Liver (tissue), 9 donors: ENCODE results near the gene NFKB1. TPM values are rescaled to one million over a fixed set of nuclear protein-coding genes. Genes with fewer than 3 reads are reported as not detected.

Source experiments
- DNase-seq: peaks from one replicate; pipeline ENCODE4 v3.0.0-alpha.2; 2017; ENCODE audit warnings: low spot score
- H3K27ac ChIP-seq, 2 donors: one replicate each; pipeline ENCODE4 v1.7.0; 2013; ENCODE audit warnings: inconsistent platforms in 2 of 2, low read length in 2 of 2, control low read depth in 1 of 2, low read depth in 1 of 2, mild to moderate bottlenecking in 1 of 2
- H3K27me3 ChIP-seq, 4 donors: one replicate each; pipeline versions ENCODE4 v1.6.1 to v1.7.0; 2013; ENCODE audit warnings: low read length in 3 of 4, inconsistent platforms in 1 of 4, mild to moderate bottlenecking in 1 of 4, moderate library complexity in 1 of 4; ENCODE audit not compliant: control insufficient read depth in 4 of 4, insufficient read depth in 4 of 4
- H3K36me3 ChIP-seq, 4 donors: one replicate each; pipeline versions ENCODE4 v1.6.1 to v1.7.0; 2013; ENCODE audit warnings: low read length in 3 of 4, mild to moderate bottlenecking in 3 of 4, low read depth in 1 of 4, moderate library complexity in 1 of 4; ENCODE audit not compliant: control insufficient read depth in 4 of 4, insufficient read depth in 3 of 4
- H3K4me1 ChIP-seq, 4 donors: one replicate each; pipeline versions ENCODE4 v1.6.1 to v1.7.0; 2013; ENCODE audit warnings: low read length in 3 of 4, mild to moderate bottlenecking in 3 of 4, moderate library complexity in 1 of 4; ENCODE audit not compliant: control insufficient read depth in 4 of 4, insufficient read depth in 4 of 4
- H3K4me3 ChIP-seq, 3 donors: one replicate each; pipeline versions ENCODE4 v1.6.1 to v1.7.0; 2013; ENCODE audit warnings: low read length in 3 of 3, control low read depth in 1 of 3, low read depth in 1 of 3, mild to moderate bottlenecking in 1 of 3
- H3K9ac ChIP-seq, 2 donors: one replicate each; pipeline ENCODE4 v1.7.0; 2013; ENCODE audit warnings: low read length in 2 of 2, mild to moderate bottlenecking in 2 of 2, moderate library complexity in 2 of 2, control low read depth in 1 of 2, low read depth in 1 of 2
- H3K9me3 ChIP-seq, 4 donors: one replicate each; pipeline versions ENCODE4 v1.6.1 to v1.7.0; 2013; ENCODE audit warnings: low read length in 3 of 4; ENCODE audit not compliant: control insufficient read depth in 4 of 4
- ATF3 ChIP-seq: IDR thresholded peaks from 2 replicates; pipeline ENCODE4 v1.6.1; 2016; ENCODE audit warnings: antibody characterized with exemption
- EGR1 ChIP-seq, 2 donors: IDR thresholded peaks; 2 replicates each; pipeline ENCODE4 v1.6.1; 2016 to 2018; ENCODE audit warnings: antibody characterized with exemption in 2 of 2, low read depth in 2 of 2
- FOXA1 ChIP-seq: IDR thresholded peaks from 2 replicates; pipeline ENCODE4 v1.6.1; 2016; ENCODE audit warnings: antibody characterized with exemption
- FOXA2 ChIP-seq: IDR thresholded peaks from 2 replicates; pipeline ENCODE4 v1.6.1; 2016; ENCODE audit warnings: antibody characterized with exemption
- GABPA ChIP-seq, 2 donors: IDR thresholded peaks in 1 of 2; conservative IDR thresholded peaks in 1 of 2; 2 replicates each; pipeline ENCODE4 v1.6.1; 2016; ENCODE audit warnings: antibody characterized with exemption in 2 of 2, mild to moderate bottlenecking in 1 of 2, moderate library complexity in 1 of 2
- HNF4A ChIP-seq, 2 donors: conservative IDR thresholded peaks; 2 replicates each; pipeline ENCODE4 v1.6.1; 2016; ENCODE audit warnings: antibody characterized with exemption in 2 of 2, mild to moderate bottlenecking in 2 of 2
- HNF4G ChIP-seq: IDR thresholded peaks from 2 replicates; pipeline ENCODE4 v1.6.1; 2016; ENCODE audit warnings: antibody characterized with exemption
- JUND ChIP-seq, 2 donors: IDR thresholded peaks; 2 replicates each; pipeline ENCODE4 v1.6.1; 2016; ENCODE audit warnings: antibody characterized with exemption in 2 of 2
- MAX ChIP-seq: IDR thresholded peaks from 2 replicates; pipeline ENCODE4 v1.6.1; 2016; ENCODE audit warnings: antibody characterized with exemption
- NR2F2 ChIP-seq: IDR thresholded peaks from 2 replicates; pipeline ENCODE4 v1.6.1; 2016; ENCODE audit warnings: antibody characterized with exemption
- RAD21 ChIP-seq, 2 donors: IDR thresholded peaks; 2 replicates each; pipeline ENCODE4 v1.6.1; 2016; ENCODE audit warnings: antibody characterized with exemption in 2 of 2, mild to moderate bottlenecking in 2 of 2
- REST ChIP-seq: IDR thresholded peaks from 2 replicates; pipeline ENCODE4 v1.6.1; 2016; ENCODE audit warnings: antibody characterized with exemption, mild to moderate bottlenecking
- RXRA ChIP-seq, 2 donors: IDR thresholded peaks; 2 replicates each; pipeline ENCODE4 v1.6.1; 2017 to 2018; ENCODE audit warnings: antibody characterized with exemption in 2 of 2, mild to moderate bottlenecking in 1 of 2
- SP1 ChIP-seq: IDR thresholded peaks from 2 replicates; pipeline ENCODE4 v1.6.1; 2018; ENCODE audit warnings: antibody characterized with exemption, mild to moderate bottlenecking
- TAF1 ChIP-seq: conservative IDR thresholded peaks from 2 replicates; pipeline ENCODE4 v1.6.1; 2016; ENCODE audit warnings: antibody characterized with exemption, mild to moderate bottlenecking
- YY1 ChIP-seq: IDR thresholded peaks from 2 replicates; pipeline ENCODE4 v1.6.1; 2016; ENCODE audit warnings: antibody characterized with exemption, mild to moderate bottlenecking
- WGBS: extraction: QIAGEN DNeasy Blood & Tissue Kit; methylation state at CpG from one replicate; pipeline ENCODE4 v1.1.7; 2013; 5-methylcytosine and 5-hydroxymethylcytosine counted together
- polyA plus RNA-seq, 2 donors: library from polyadenylated mRNA; stranded (reverse) in 1 of 2; unstranded in 1 of 2; fragments of 200-250 nt in 1 of 2; fragments of >200 nt in 1 of 2; fragmentation: Nextera tagmentation in 1 of 2; extraction: Ambion mirVana in 1 of 2; gene quantifications; one replicate each; pipeline versions ENCODE4 v1.2.1 to v1.2.3, GENCODE V29; 2013 to 2015
- total RNA-seq, 2 donors: library from RNA; depleted of rRNA; stranded (reverse); fragments of >200 nt; gene quantifications; one replicate each; pipeline ENCODE4 v1.2.3, GENCODE V29; 2014
- TF ChIP-seq, protein P1 (sequence below): fragments of 150-350 bp; IDR thresholded peaks from 2 replicates; pipeline ENCODE4 v1.5.1; 2017; ENCODE audit warnings: improper control_type of control experiment, low read depth, low read length; ENCODE audit not compliant: missing input control
- TF ChIP-seq, protein P2 (sequence below): IDR thresholded peaks from 2 replicates; pipeline ENCODE4 v1.6.1; 2016; ENCODE audit warnings: antibody characterized with exemption
- donor health status: healthy.
- donor health status: healthy.
- donor health status: healthy.
- donor health status: healthy.
- donor health status: healthy.

The NFKB1 gene
- total and polyA plus RNA-seq, 4 donors, result 5.1 to 23.0 (median 13.4) TPM

GRCh38 chr4:102567427-102567826, 66.3 kb downstream of the NFKB1 start:
- DNase-seq, result no peak
- Histone ChIP-seq H3K27me3 (no peaks in the 10 kb centered on the region), H3K9ac (no peak overlapping the region), H3K27ac (no peak overlapping the region), H3K4me1 (no peaks in the 10 kb centered on the region), H3K36me3 (peaks cover 0 to 6% (median 2%) of the 10 kb centered on the region in 4 donors), H3K9me3 (peaks cover 0 to 1% (median 0%) of the 10 kb centered on the region in 4 donors), H3K4me3 (no peak overlapping the region)
- 35% methylated on average over 1 of the region's 1 CpG for WGBS
- TF ChIP-seq, protein P1, sequence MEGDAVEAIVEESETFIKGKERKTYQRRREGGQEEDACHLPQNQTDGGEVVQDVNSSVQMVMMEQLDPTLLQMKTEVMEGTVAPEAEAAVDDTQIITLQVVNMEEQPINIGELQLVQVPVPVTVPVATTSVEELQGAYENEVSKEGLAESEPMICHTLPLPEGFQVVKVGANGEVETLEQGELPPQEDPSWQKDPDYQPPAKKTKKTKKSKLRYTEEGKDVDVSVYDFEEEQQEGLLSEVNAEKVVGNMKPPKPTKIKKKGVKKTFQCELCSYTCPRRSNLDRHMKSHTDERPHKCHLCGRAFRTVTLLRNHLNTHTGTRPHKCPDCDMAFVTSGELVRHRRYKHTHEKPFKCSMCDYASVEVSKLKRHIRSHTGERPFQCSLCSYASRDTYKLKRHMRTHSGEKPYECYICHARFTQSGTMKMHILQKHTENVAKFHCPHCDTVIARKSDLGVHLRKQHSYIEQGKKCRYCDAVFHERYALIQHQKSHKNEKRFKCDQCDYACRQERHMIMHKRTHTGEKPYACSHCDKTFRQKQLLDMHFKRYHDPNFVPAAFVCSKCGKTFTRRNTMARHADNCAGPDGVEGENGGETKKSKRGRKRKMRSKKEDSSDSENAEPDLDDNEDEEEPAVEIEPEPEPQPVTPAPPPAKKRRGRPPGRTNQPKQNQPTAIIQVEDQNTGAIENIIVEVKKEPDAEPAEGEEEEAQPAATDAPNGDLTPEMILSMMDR, result no peak
- TF ChIP-seq, protein P2, sequence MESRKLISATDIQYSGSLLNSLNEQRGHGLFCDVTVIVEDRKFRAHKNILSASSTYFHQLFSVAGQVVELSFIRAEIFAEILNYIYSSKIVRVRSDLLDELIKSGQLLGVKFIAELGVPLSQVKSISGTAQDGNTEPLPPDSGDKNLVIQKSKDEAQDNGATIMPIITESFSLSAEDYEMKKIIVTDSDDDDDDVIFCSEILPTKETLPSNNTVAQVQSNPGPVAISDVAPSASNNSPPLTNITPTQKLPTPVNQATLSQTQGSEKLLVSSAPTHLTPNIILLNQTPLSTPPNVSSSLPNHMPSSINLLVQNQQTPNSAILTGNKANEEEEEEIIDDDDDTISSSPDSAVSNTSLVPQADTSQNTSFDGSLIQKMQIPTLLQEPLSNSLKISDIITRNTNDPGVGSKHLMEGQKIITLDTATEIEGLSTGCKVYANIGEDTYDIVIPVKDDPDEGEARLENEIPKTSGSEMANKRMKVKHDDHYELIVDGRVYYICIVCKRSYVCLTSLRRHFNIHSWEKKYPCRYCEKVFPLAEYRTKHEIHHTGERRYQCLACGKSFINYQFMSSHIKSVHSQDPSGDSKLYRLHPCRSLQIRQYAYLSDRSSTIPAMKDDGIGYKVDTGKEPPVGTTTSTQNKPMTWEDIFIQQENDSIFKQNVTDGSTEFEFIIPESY, result no peak
- TF ChIP-seq YY1 (no peak), MAX (no peak), JUND (IDR thresholded peaks at IDR 0.05) (no peak), TAF1 (no peak), GABPA (IDR thresholded peaks at IDR 0.05 in 1 of 2, conservative IDR thresholded peaks at IDR 0.05 in 1 of 2) (no peak), FOXA2 (no peak), EGR1 (IDR thresholded peaks at IDR 0.05; ENCODE audit: low read depth in 2 of 2) (no peak), NR2F2 (no peak), HNF4A (conservative IDR thresholded peaks at IDR 0.05) (no peak)

DNA sequence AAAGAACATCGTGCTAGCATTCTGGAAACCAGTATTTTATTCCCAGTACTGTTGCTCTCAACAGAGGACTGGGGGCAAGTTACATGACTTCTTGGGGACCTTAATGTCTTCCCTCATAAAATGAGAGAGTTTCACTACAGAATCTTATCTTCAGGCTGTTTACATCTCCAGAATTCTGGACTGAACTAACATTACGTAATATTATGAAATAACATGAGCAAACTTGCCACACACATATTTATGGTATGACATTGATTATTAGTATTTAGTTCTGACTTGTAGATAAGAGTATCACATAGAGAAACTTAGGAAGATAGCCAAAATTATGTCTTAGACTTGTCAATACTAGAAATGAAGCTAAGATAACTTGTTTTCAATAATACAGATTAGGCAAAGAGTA, 68.0 kb downstream of the NFKB1 start:
- H3K4me1 ChIP-seq, result no peaks in the 10 kb centered on the region
- H3K36me3 ChIP-seq, result peaks cover 0 to 6% (median 1%) of the 10 kb centered on the region in 4 donors
- DNase-seq, result no peak
- 70% methylated on average over 2 of the region's 2 CpGs for WGBS
- peaks cover 0 to 1% (median 0%) of the 10 kb centered on the region in 4 donors for H3K9me3 ChIP-seq
- H3K4me3 ChIP-seq, result no peak overlapping the region
- no peaks in the 10 kb centered on the region for H3K27me3 ChIP-seq
- no peak for TF ChIP-seq TAF1
- no peak for TF ChIP-seq NR2F2
- no peak for TF ChIP-seq HNF4G
- TF ChIP-seq, protein P2, result no peak
- no peak for TF ChIP-seq FOXA1
- TF ChIP-seq FOXA2, result no peak
- TF ChIP-seq HNF4A (conservative IDR thresholded peaks at IDR 0.05), result no peak
- TF ChIP-seq REST, result no peak
- TF ChIP-seq ATF3, result no peak
- no peak for TF ChIP-seq RAD21 (IDR thresholded peaks at IDR 0.05)
- TF ChIP-seq, protein P1, result no peak
- TF ChIP-seq RXRA (IDR thresholded peaks at IDR 0.05), result no peak
- no peak for TF ChIP-seq SP1
- TF ChIP-seq JUND (IDR thresholded peaks at IDR 0.05), result no peak
- TF ChIP-seq EGR1 (IDR thresholded peaks at IDR 0.05; ENCODE audit: low read depth in 2 of 2), result no peak
- TF ChIP-seq MAX, result no peak
- no peak for TF ChIP-seq GABPA (IDR thresholded peaks at IDR 0.05 in 1 of 2, conservative IDR thresholded peaks at IDR 0.05 in 1 of 2)
- no peak for TF ChIP-seq YY1
- H3K27ac ChIP-seq, result no peak overlapping the region
- no peak overlapping the region for H3K9ac ChIP-seq
